GM12878 (cell line): ENCODE data around the gene TCOF1.

Source experiments
- CHD2 ChIP-seq: IDR thresholded peaks from 2 replicates; pipeline ENCODE4 v1.6.1; 2011; ENCODE audit warnings: low read depth, low read length, improper control_type of control experiment, borderline replicate concordance
- CTCF ChIP-seq, 3 experiments: IDR thresholded peaks in 2 of 3; conservative IDR thresholded peaks in 1 of 3; 2 replicates each; pipeline ENCODE4 v1.5.1; 2011; ENCODE audit warnings: low read depth in 3 of 3, low read length in 3 of 3, mild to moderate bottlenecking in 3 of 3, control low read depth in 2 of 3, moderate library complexity in 2 of 3, inconsistent platforms in 1 of 3, mixed read lengths in 1 of 3; ENCODE audit not compliant: control insufficient read depth in 2 of 3, insufficient read depth in 1 of 3; ENCODE audit errors: extremely low read depth in 1 of 3
- EP300 ChIP-seq, 2 experiments: fragments of 150-350 bp in 1 of 2; IDR thresholded peaks; 2 replicates each; pipeline ENCODE4 v1.6.1; 2011 to 2012; ENCODE audit warnings: low read depth in 2 of 2, low read length in 2 of 2, borderline replicate concordance in 1 of 2, improper control_type of control experiment in 1 of 2, inconsistent platforms in 1 of 2; ENCODE audit not compliant: control insufficient read depth in 1 of 2
- HDAC6 ChIP-seq: fragments of 200-600 bp; sonication (generic); IDR thresholded peaks from one replicate; pipeline ENCODE4 v1.8.0; 2017; ENCODE audit warnings: antibody characterized with exemption; ENCODE audit not compliant: unreplicated experiment
- JUND ChIP-seq: IDR thresholded peaks from 2 replicates; pipeline ENCODE4 v1.6.1; 2012; ENCODE audit warnings: low read depth, mild to moderate bottlenecking, low read length, improper control_type of control experiment, moderate library complexity
- MAX ChIP-seq: IDR thresholded peaks from 2 replicates; pipeline ENCODE4 v1.6.1; 2012; ENCODE audit warnings: low read depth, low read length, improper control_type of control experiment
- MXI1 ChIP-seq: fragments of 150-350 bp; IDR thresholded peaks from 2 replicates; pipeline ENCODE4 v1.6.1; 2011; ENCODE audit warnings: low read depth, mild to moderate bottlenecking, inconsistent platforms, low read length, improper control_type of control experiment
- POLR2A ChIP-seq: IDR thresholded peaks from 2 replicates; pipeline ENCODE4 v1.6.1; 2011; ENCODE audit warnings: low read depth, mild to moderate bottlenecking, low read length
- RCOR1 ChIP-seq: conservative IDR thresholded peaks from 2 replicates; pipeline ENCODE4 v1.6.1; 2012; ENCODE audit warnings: low read depth, low read length, improper control_type of control experiment
- TARDBP ChIP-seq: IDR thresholded peaks from 2 replicates; pipeline ENCODE4 v1.6.1; 2016; ENCODE audit warnings: borderline replicate concordance
- ZZZ3 ChIP-seq: IDR thresholded peaks from 2 replicates; pipeline ENCODE4 v1.6.1; 2011; ENCODE audit warnings: low read depth; ENCODE audit not compliant: control insufficient read depth, insufficient read length

DNA sequence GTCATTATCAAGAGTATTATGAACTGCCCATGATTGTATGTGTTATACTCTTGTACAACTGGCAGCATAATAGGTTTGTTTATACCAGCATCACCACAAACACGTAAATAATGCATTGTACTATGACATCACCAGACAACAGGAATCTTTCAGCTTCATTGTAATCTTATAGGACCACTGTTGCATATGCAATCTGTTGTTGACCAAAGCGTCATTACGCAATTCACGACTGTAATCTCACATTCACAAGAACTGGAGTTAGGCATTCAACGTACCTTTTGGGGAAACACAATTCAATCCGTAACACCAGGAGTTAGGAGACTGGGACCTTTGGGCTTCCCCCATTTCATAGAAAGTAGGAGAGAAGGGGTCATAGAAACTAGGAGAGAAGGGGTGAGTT is 34.4 kb upstream of the TCOF1 start:
- TF ChIP-seq TARDBP (no peak), EP300 (IDR thresholded peaks at IDR 0.05; ENCODE audit: borderline replicate concordance in 1 of 2, control insufficient read depth in 1 of 2, low read depth in 2 of 2, low read length in 2 of 2) (no peak), CTCF (IDR thresholded peaks at IDR 0.05 in 2 of 3, conservative IDR thresholded peaks at IDR 0.05 in 1 of 3; ENCODE audit: control insufficient read depth in 2 of 3, extremely low read depth in 1 of 3, insufficient read depth in 1 of 3, low read depth in 3 of 3, low read length in 3 of 3) (no peak), MXI1 (no peak), HDAC6 (no peak), POLR2A (no peak), JUND (no peak), RCOR1 (no peak), CHD2 (no peak), ZZZ3 (no peak), MAX (no peak)
